HG02943 (cell line): ENCODE results near the gene MYOT.

ENCODE experiments used
- ATAC-seq: cut with Tn5 transposase; IDR thresholded peaks from one replicate; pipeline ENCODE4 v1.9.1; 2021; ENCODE audit warnings: mild to moderate bottlenecking, low read depth, moderate library complexity; ENCODE audit not compliant: unreplicated experiment

MYOT gene

GRCh38 chr5:137896560-137896959 is 28.9 kb downstream of the MYOT start:
- ATAC-seq: no peak

- ATAC-seq: no peak
Observed at GRCh38 chr5:137899493-137899892, 31.8 kb downstream of the MYOT start.

GRCh38 chr5:137901011-137901817 is 33.6 kb downstream of the MYOT start:
- ATAC-seq: no peak

DNA sequence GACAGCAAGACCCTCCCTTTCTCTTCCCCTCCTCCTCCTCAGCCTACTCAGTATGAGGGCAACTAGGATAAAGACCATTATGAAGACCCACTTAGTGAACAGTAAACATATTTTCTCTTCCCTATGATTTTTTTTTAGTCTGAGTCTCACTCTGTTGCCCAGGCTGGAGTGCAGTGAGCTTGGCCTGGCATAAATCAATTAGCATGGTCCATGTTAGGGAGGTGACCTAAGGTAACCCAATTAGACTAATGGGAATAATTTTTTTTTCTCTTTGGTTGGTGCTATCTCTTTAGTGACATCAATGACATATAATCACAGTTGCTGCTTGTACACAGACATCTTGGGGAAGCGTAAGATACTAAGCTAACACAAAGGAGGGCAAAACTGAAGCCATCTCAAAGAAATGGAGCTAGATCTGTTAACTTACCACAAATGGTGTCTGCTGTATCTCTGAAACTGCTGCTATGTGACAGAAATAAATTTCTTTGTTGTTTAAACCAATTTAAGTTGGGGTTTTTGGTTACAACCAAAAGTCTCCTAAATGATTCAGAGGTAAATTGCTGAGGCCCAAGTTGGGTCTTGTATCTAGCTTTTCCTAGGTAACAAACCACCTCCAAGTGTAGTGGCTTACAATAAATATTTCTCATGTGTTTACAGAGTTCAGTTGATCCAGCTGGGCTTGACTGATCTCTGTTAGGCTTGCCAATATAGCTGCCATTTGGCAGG is 34.9 kb downstream of the MYOT start:
- ATAC-seq: no peak

GRCh38 chr5:137914758-137915157 is 47.1 kb downstream of the MYOT start:
- ATAC-seq: no peak

GRCh38 chr5:137916923-137917322 is 49.3 kb downstream of the MYOT start:
- no peak for ATAC-seq

- ATAC-seq: no peak
Observed at GRCh38 chr5:137921931-137922330, 54.3 kb downstream of the MYOT start.

- ATAC-seq: no peak
Observed at GRCh38 chr5:137923856-137924255, 56.2 kb downstream of the MYOT start.

DNA sequence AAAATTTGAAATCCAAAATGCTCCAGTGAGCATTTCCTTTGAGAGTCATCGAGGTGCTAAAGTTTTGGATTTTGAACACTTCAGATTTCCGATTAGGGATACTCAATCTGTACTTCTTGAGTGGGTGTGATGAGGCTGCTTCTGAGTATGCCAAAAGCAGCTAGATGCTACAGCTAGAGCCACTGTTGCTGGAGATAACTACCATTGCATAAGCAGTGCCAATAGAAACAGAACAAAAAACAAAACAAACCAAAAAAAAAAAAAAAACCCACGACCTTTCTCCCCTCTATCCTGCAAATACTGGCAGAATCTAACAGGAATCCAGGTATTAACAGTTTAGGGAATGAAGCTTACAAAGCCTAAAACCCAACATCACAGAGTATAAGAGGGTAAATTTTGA is 65.1 kb downstream of the MYOT start:
- no peak for ATAC-seq

GRCh38 chr5:137933491-137933911 is 65.8 kb downstream of the MYOT start:
- no peak for ATAC-seq

- ATAC-seq: no peak
Observed at GRCh38 chr5:137935190-137935589, 67.5 kb downstream of the MYOT start.

DNA sequence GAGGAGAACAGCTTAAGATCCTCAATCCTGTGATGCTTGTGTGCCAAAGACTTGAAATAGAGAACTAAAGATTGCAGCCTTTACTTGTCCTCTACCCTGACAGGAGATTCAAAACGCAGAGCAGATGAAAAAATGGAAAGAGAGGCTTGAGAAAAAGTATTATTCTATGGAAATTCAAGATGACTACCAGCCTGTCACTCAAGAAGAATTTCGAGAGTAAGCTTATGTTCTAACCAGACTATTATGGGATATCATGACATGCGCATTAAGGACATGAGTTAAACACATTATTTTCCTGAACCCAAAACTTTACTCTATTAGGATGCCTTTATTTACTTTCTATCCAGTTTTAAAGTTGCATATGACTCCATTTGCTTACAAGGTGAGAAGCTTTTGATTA is 68.0 kb downstream of the MYOT start:
- ATAC-seq: no peak
